ENCODE measurements around the gene SUCO.

The SUCO gene

GRCh38 chr1:172514108-172514507, 18.8 kb upstream of the SUCO start:
- DNase-seq: no peak

- no peak for DNase-seq
These were observed 17.5 kb upstream of the SUCO start for GRCh38 chr1:172515436-172515835.

- no peak for DNase-seq
These were observed 17.0 kb upstream of the SUCO start for GRCh38 chr1:172515927-172516326.

- DNase-seq: no peak
These were observed 15.9 kb upstream of the SUCO start for GRCh38 chr1:172517081-172517480.

GRCh38 chr1:172517545-172517944, 15.4 kb upstream of the SUCO start:
- no peak for DNase-seq

GRCh38 chr1:172529304-172529703, 3.6 kb upstream of the SUCO start:
- no peak for DNase-seq

- DNase-seq: no peak
These were observed 3.0 kb upstream of the SUCO start for GRCh38 chr1:172530000-172530399.

GRCh38 chr1:172531412-172532182, 1.4 kb upstream of the SUCO start:
- DNase-seq: no peak

GRCh38 chr1:172532183-172532699, 709 bp upstream of the SUCO start:
- DNase-seq: peak in 50 of 51 donors; percentile 27 to 100 (median 87)

GRCh38 chr1:172533513-172534151, 682 bp downstream of the SUCO start:
- DNase-seq: peak in 20 of 51 donors; percentile 4 to 67 (median 32)

- no peak for DNase-seq
These were observed 3.3 kb downstream of the SUCO start for GRCh38 chr1:172536256-172536655.

GRCh38 chr1:172537366-172537765, 4.4 kb downstream of the SUCO start:
- no peak for DNase-seq

- DNase-seq: no peak
These were observed 5.0 kb downstream of the SUCO start for GRCh38 chr1:172537827-172538391.

GRCh38 chr1:172540635-172541034, 7.7 kb downstream of the SUCO start:
- DNase-seq: no peak

GRCh38 chr1:172544481-172545104, 11.6 kb downstream of the SUCO start:
- DNase-seq: no peak

- DNase-seq: no peak
These were observed 12.6 kb downstream of the SUCO start for GRCh38 chr1:172545396-172546004.

GRCh38 chr1:172547071-172547470, 14.1 kb downstream of the SUCO start:
- DNase-seq: no peak

GRCh38 chr1:172549621-172550280, 16.8 kb downstream of the SUCO start:
- no peak for DNase-seq

GRCh38 chr1:172551279-172551678, 18.3 kb downstream of the SUCO start:
- no peak for DNase-seq

GRCh38 chr1:172554915-172555314, 22.0 kb downstream of the SUCO start:
- DNase-seq: no peak

GRCh38 chr1:172556461-172556860, 23.5 kb downstream of the SUCO start:
- DNase-seq: no peak

All from hypothalamus (tissue), 51 donors.